Measurements from ENCODE around the gene CLEC18A.
"Not testable (repeated sequence)": the region's sequence is repeated elsewhere in the genome, so short reads cannot be mapped to it uniquely, and the experiment has no call there.

The CLEC18A gene
- total RNA-seq, result 0 to 0.60 (median 0.18) reads per million in 3 experiments

- not testable (repeated sequence) for DNase-seq
Measured at GRCh38 chr16:69951017-69951671, at the start of gene CLEC18A. Gene CLEC18A, plus strand, starts transcription at chr16:69951334. Its CDS starts 33 bp downstream, at chr16:69951367.

DNA sequence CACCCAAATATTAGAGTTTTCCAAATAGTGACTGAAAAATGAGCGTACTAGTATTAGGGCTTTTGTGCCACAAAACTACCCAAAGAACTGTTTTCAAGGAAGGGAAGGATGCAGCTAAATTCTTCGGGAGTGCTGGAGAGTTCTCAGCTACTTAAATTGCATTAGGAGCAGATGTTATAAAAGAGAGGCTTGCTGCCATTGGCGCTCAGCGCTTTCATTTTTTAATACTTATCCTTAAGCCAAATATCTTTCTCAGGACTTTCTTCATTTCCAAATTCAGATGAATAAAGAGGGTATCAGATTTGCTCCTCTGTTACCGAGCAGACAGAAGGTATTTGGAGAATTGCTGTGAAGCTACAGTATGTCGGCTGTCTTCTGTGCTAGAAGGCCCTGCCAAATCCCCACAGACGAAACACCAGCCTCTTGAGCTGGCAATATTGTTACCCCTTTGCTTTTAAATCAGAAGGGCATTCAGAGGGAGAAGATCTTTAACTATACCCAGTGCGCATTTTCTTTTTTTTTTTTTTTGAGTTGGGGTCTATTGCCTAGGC, 47.2 kb upstream of the CLEC18A start:
- no peak for DNase-seq

DNA sequence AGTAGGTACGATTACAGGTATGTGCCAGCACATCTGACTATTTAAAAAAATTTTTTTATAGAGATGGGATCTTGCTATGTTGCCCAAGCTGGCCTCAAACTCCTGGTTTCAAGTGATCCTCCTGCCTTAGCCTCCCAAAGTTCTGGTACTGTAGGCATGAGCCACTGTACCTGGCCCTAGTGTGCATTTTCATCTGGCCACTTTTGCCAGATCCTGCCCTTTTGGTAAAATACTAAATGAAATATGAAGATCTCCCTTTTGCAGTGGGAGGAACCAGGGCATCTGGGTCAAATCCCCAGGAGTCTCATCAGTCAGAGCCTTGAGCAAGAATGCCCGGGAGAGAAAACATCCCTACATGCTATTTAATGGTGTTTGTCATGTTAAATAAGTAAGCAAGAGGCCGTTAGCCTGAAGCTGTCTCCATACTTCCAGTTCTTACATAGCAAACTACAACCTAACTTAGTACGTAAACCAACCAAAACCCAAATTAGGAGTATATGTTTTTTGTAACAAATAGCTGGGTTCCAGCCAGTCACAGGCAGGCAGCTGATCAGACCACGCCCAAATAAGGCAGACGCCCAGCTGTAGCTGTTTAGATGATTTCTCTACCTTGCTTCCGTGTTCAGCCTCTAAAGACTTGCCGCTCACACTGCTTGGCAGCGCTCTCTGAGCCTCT, 46.5 kb upstream of the CLEC18A start:
- no peak for DNase-seq

- no peak for DNase-seq
Measured at GRCh38 chr16:69905171-69905555, 46.0 kb upstream of the CLEC18A start.

GRCh38 chr16:69906838-69907401, 44.2 kb upstream of the CLEC18A start:
- DNase-seq, result no peak

DNA sequence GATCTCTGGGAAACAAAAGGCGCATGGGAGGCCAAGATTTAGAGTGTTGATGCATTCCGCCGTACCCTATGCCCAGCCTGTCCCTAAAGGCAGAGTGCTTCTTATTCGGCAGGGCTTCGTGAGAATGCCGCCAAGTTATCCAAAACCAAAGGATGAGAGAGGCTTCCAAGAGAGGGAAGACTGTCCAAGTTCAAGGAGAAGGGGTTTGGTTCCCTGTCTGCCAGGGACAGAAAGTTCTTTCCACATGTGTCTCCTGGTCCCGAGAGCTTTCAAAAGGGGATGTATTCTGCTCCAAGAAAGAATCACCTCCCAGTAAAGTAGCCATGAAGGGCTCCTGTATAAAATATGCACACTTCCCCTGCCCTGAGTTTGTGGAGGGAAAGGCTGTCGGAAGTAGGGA, 42.1 kb upstream of the CLEC18A start:
- DNase-seq, result no peak

DNA sequence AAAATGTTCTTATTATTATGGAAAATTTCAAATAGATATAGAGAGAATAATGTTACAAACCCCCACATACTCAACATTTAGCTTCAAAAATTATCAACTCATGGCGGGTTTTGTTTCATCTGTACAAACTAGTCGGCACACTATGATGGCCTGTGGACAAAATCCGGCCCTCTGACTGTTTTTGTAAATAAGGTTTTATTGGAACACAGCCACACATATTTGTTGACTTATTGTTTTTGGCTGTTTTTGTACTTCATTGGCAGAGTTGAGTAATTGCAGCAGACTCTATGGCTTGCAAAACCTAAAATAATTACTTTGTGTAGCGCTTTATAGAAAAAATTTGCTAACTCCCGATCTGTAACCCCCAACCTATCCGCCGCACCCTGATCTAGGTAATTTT, 41.4 kb upstream of the CLEC18A start:
- DNase-seq, result no peak

GRCh38 chr16:69910964-69911363, 40.2 kb upstream of the CLEC18A start:
- no peak for DNase-seq

DNA sequence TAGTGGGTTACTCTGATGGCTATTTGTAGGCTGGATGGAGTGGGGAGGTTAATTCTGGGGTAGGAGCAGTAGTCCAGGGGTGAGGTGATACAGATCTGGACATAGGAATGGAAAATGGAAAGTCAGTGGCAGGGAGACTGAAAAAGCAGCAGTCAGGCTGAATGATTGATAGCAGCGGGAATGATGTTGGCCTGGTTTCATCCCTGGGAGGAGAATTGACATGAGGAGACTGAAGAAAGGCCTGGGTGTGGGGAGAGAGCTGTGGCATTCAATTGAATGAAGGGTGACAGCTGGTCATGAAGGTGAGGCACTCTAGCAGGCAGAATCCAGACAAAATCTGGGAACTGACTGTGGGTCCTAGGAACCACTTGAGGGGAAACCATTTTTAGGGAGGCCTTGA, 34.7 kb upstream of the CLEC18A start:
- DNase-seq, result no peak

GRCh38 chr16:69917311-69917710, 33.8 kb upstream of the CLEC18A start:
- no peak for DNase-seq

DNA sequence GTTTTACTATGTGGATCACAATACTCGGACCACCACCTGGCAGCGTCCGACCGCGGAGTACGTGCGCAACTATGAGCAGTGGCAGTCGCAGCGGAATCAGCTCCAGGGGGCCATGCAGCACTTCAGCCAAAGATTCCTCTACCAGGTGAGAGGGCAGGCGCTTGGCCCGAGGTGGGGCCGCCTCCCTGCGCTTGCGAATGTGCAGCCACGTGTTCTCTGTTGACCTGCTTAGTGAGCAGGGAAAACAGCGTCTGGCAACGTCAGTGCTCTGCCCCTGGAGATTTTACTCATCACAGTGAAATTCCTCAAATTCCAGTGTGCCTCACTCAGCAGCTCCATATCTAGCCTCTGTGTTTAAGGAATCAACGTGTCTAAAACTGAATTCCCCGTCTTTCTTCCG, 33.4 kb upstream of the CLEC18A start:
- DNase-seq, result no peak

GRCh38 chr16:69918241-69918640, 32.9 kb upstream of the CLEC18A start:
- DNase-seq, result no peak

DNA sequence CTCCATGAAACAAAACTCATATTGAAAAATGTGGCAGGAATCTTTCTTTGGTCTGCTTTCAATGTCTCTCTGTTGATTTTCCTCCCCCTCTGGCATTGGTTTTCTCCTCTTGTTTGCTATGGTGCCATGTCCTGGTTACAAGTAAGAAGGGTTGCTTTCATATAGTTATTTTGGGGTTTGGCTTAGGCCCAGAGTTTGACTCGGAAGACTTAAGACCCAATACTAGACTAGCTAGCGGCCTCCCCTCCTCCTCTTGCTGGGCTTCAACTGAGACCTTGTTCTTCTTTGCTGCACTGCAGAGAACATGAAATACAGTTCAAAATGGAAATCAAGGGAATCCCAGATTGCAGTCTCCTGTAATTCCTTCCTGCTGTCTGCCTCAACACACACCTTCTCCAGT, 30.0 kb upstream of the CLEC18A start:
- DNase-seq, result no peak

DNA sequence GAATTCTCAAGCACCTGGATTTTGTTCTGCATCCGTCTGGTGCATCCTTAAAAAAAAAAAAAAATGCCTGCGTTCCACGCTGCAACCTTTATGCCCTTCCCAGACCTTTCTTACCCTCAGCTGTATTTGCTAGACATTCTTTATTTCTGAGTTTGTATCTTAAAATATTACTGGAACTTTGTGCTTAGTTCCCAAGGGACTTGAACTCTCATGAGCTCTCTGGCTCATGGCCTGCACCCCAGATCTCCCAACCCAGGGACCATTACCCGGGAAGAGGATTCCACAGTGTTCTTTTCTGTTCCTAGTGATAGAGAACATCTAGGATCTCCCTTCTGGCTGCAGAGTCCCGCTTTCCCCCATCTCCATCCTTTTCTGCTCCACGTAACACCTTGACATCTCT, 28.9 kb upstream of the CLEC18A start:
- DNase-seq, result no peak

DNA sequence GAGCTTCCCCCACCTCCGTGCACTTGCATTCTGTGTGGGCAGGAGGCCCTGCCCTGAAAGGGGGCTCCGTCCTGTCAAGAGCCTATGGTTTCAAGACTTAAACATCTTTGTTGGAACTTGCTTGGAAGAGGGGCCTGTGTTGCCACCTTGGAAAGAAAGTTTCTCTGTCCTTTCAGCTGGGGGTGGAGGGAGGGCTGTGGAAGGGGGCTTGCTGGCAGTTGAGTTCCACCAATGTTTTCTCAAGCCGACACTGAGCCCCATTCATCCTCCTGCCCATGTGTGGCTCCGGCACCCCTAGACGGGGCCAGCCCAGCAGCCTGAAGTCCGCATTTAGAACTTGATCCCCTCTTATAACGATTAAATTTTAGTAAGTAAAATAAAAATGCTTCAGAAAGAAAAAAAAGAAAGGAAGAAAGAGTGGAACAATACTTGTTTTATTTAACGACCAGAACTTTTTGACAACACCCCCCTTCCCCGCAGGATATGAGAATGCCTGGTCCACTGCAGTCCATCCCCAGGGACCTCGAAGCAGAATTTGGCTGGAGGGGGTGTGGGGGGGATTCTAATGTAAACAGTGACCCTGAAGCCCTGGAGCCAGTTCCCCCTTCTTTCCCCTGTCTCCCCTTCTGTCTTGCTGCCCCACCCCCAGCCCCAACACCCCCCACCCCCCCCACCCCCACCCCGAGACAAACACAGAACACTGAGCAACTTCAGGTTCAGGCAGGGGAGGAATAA, 26.9 kb upstream of the CLEC18A start:
- DNase-seq, result no peak

GRCh38 chr16:69924777-69925191, 26.4 kb upstream of the CLEC18A start:
- DNase-seq, result no peak

DNA sequence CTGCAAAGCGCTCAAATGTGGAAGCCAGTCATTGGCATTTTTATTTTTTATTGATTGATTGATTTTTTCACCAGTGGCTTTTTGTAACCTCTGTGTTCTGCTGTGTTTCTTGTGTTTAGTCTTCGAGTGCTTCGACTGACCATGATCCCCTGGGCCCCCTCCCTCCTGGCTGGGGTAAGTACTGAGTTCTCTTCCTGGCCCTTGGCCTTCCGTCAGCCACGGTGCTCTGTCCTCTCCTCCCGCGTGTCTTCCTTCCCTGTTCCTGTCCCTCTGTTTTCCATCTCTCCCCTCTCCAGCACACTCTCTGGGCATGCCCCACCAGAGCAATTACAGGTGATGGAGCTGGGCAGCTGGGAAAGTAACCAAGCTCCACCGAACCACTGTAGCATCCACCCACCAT, 25.8 kb upstream of the CLEC18A start:
- no peak for DNase-seq

- no peak for DNase-seq
Measured at GRCh38 chr16:69926241-69926640, 24.9 kb upstream of the CLEC18A start.

DNA sequence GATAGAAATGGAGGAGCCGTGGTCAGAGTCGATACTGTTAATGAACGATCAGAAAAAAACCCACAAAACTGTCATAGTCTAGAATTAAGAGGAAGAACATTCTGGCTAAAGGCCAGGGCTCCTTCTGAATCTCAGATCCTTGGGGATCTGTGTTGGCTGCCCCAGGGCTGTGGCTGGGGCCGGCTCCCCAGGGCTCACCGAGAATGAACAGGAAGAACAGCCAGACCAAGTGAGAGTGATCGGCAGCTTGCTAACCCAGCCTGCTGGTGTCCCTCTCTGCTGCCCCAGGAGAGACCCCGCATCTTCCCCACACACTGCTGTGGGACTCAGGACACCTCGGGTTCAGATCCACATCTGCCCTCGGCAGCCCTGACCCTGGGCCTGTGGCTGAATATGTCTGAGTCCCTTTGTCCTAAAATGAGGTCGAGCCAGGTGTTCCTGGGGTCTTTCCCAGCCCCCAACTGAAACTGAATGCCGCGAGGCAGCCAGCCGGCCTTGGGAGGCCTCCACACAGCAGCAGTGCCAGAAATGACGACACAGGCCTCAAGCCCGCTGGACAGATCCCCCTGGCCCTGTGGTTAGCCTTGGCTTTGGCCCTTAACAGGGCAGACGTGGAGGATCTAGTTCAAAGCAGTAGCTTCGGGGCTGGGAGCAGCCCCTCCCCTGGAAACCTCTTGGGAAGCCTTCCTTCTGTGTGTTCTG, 23.9 kb upstream of the CLEC18A start:
- no peak for DNase-seq

GRCh38 chr16:69928856-69929400, 22.2 kb upstream of the CLEC18A start:
- no peak for DNase-seq

DNA sequence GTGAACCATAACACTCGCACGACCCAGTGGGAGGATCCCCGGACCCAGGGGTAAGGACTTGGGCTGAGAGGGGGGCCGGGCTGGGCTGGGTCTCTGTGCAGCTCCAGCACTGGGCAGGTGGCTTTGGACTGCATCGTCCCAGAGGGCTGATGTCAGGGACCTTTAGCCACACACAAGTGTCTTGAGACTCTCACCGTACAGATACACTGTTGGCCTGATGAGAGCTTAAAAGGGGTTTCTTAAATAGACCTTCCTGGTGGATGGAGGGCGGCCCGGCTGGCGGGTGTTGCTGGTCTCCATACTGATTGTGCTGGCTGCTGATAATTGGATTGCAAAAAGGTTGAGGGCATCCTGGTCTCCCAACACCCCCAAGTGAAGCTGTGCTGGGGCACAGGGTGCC, 21.7 kb upstream of the CLEC18A start:
- DNase-seq, result no peak

DNA sequence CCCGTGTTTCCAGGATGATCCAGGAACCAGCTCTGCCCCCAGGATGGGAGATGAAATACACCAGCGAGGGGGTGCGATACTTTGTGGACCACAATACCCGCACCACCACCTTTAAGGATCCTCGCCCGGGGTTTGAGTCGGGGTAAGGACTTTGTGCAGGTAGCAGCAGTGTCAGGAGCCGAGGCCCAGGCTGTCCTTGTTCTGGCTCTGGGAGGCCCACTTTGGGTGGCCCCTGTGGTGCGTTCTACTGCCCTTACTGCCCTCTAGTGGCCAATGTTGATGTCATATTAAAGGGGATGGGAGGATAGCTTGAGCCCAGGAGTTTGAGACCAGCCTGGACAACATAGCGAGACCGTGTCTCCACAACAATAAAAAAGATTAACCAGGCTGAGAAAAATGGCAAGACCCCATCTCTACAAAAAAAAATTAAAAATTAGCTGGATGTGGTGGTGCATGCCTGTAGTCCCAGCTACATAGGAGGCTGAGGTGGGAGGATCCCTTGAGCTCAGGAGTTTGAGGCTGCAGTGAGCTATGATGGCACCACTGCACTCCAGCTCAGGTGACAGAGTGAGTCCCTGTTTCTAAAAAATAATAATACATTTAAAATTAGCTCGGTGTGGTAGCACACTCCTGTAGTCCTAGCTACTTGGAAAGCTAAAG, 20.9 kb upstream of the CLEC18A start:
- peak; percentile 26 for DNase-seq
